OCI-LY3 (cell line): ENCODE measurements around the gene HRAS.

Experiments
- CTCF ChIP-seq: fragments of 200-600, 300-600 bp; sonication (generic); IDR thresholded peaks from 2 replicates; pipeline ENCODE4 v1.5.1; 2014; ENCODE audit warnings: antibody characterized with exemption, low read length, low read depth
- EZH2phosphoT487 ChIP-seq: fragments of 200-600 bp; shearing (Covaris generic); IDR thresholded peaks from 2 replicates; pipeline ENCODE4 v1.6.1; 2018; ENCODE audit warnings: antibody characterized with exemption, mixed run types, low read depth

- TF ChIP-seq CTCF (no peak), EZH2phosphoT487 (no peak)
Measured at GRCh38 chr11:581342-581741, 46.0 kb upstream of the HRAS start.
